ENCODE data around the gene FOCAD. TPM values are rescaled to one million over a fixed set of nuclear protein-coding genes. Genes with fewer than 3 reads are reported as not detected.

FOCAD gene
- total and polyA plus RNA-seq, 10 of the 15 experiments (the other 5 are each of a cell fraction or from before 2014, with no cell fraction given), result 13.7 to 93.0 (median 41.8) TPM

- TF ChIP-seq ZBTB4 (CRISPR knock-in tag; IDR thresholded peaks at IDR 0.05), result no peak
- no peak for TF ChIP-seq CTCF (IDR thresholded peaks at IDR 0.05 in 2 of 3, conservative IDR thresholded peaks at IDR 0.05 in 1 of 3; ENCODE audit: control insufficient read depth in 2 of 3, extremely low read depth in 1 of 3, insufficient read depth in 1 of 3, low read depth in 3 of 3, low read length in 3 of 3)
- TF ChIP-seq ZNF687 (IDR thresholded peaks at IDR 0.05), result no peak
- TF ChIP-seq NFYB (IDR thresholded peaks at IDR 0.05; ENCODE audit: insufficient read depth, low read depth, low read length), result peak; percentile 62; the same call in 1 of the 2 replicates
- TF ChIP-seq HSF1 (IDR thresholded peaks at IDR 0.05; ENCODE audit: low read depth, low read length), result no peak
- TF ChIP-seq CEBPZ (IDR thresholded peaks at IDR 0.05; ENCODE audit: low read depth, low read length), result no peak
- peak; percentile 62; the same call in 1 of the 2 replicates for TF ChIP-seq TCF3 (IDR thresholded peaks at IDR 0.05; ENCODE audit: borderline replicate concordance, insufficient read depth, low read depth, low read length)
- TF ChIP-seq ELK1 (IDR thresholded peaks at IDR 0.05; ENCODE audit: low read depth, low read length), result 0 out of 2 replicates have a peak, but pooled peaks have one; percentile 33
- TF ChIP-seq ESRRA (IDR thresholded peaks at IDR 0.05; ENCODE audit: low read length), result no peak
- peak; percentile 51; the same call in 1 of the 2 replicates for TF ChIP-seq MXI1 (IDR thresholded peaks at IDR 0.05; ENCODE audit: low read depth, low read length)
These were observed at the start of gene FOCAD (continued) for GRCh38 chr9:20684035-20684874.
